Posterior vena cava (tissue), 2 donors: Measurements from ENCODE around the gene MARCO. TPM values are rescaled to one million over a fixed set of nuclear protein-coding genes. Genes with fewer than 3 reads are reported as not detected.

Source experiments
- DNase-seq: peaks from one replicate; pipeline ENCODE4 v3.0.0-alpha.2; 2020; ENCODE audit warnings: low spot score
- intact Hi-C, 2 donors: fragments of 100-400 bp; cut with DNase I; formaldehyde crosslinking; loops; one replicate each; pipeline versions ENCODE4 v1.14.1 to v1.14.2; 2022 to 2023
- total RNA-seq, 2 donors: library from RNA; stranded (reverse); fragmentation: NEBNext Ultra II Directional; extraction: Animal tissue kit (Norgen Biotek cat#: 25700); gene quantifications; one replicate each; pipeline ENCODE4 v1.2.1, GENCODE V29; 2021
- donor health status: DM: yes; HTN: yes; CAD: no.
- donor health status: DM: yes; HTN: yes; CAD: no.

Gene MARCO
- total RNA-seq, 2 donors from 2014 or later, result 20.5 to 78.2 TPM

GRCh38 chr2:118970396-118971135 is 28.6 kb downstream of the MARCO start:
- intact Hi-C loops, result no loop called here
- DNase-seq, result peak; percentile 85

- DNase-seq, result no peak
- intact Hi-C loops, result no loop called here
These were observed 29.5 kb downstream of the MARCO start for GRCh38 chr2:118971245-118972122.

- intact Hi-C loops, result no loop called here
These were observed 31.6 kb downstream of the MARCO start for GRCh38 chr2:118973542-118973951.

GRCh38 chr2:118974103-118974993 is 32.4 kb downstream of the MARCO start:
- intact Hi-C loops, result no loop called here
- no peak for DNase-seq

More at GRCh38 chr2:118973542-118973951, 31.6 kb downstream of the MARCO start:
- no peak for DNase-seq

- no peak for DNase-seq
- intact Hi-C loops, result no loop called here
These were observed 33.1 kb downstream of the MARCO start for GRCh38 chr2:118975133-118975532.

- intact Hi-C loops, result no loop called here
- no peak for DNase-seq
These were observed 36.1 kb downstream of the MARCO start for GRCh38 chr2:118978064-118978463.

- intact Hi-C loops, result no loop called here
- no peak for DNase-seq
These were observed 37.3 kb downstream of the MARCO start for GRCh38 chr2:118979152-118979861.

GRCh38 chr2:118980022-118980421 is 38.0 kb downstream of the MARCO start:
- DNase-seq, result no peak
- intact Hi-C loops, result no loop called here

GRCh38 chr2:118980573-118980972 is 38.6 kb downstream of the MARCO start:
- intact Hi-C loops, result no loop called here
- no peak for DNase-seq

- no peak for DNase-seq
- intact Hi-C loops, result no loop called here
These were observed 39.6 kb downstream of the MARCO start for GRCh38 chr2:118981632-118982031.

GRCh38 chr2:118982039-118982438 is 40.0 kb downstream of the MARCO start:
- intact Hi-C loops, result no loop called here
- DNase-seq, result no peak

- DNase-seq, result no peak
- intact Hi-C loops, result no loop called here
These were observed 41.1 kb downstream of the MARCO start for GRCh38 chr2:118983133-118983532.

GRCh38 chr2:118983915-118984314 is 41.9 kb downstream of the MARCO start:
- DNase-seq, result no peak
- intact Hi-C loops, result no loop called here

- DNase-seq, result no peak
These were observed 44.7 kb downstream of the MARCO start for GRCh38 chr2:118986738-118987137.

GRCh38 chr2:118987886-118988285 is 45.9 kb downstream of the MARCO start:
- intact Hi-C loops, result no loop called here
- DNase-seq, result no peak

More at GRCh38 chr2:118986738-118987137, 44.7 kb downstream of the MARCO start:
- intact Hi-C loops, result no loop called here

GRCh38 chr2:118988706-118989105 is 46.7 kb downstream of the MARCO start:
- intact Hi-C loops, result no loop called here
- no peak for DNase-seq

GRCh38 chr2:118989481-118989880 is 47.5 kb downstream of the MARCO start:
- intact Hi-C loops, result no loop called here
- no peak for DNase-seq

- intact Hi-C loops, result no loop called here
- no peak for DNase-seq
These were observed 49.0 kb downstream of the MARCO start for GRCh38 chr2:118990757-118991545.
